ENCODE results near the gene PTH1R. TPM values are rescaled to one million over a fixed set of nuclear protein-coding genes. Genes with fewer than 3 reads are reported as not detected.
A peak's percentile ranks its signal among the peaks of the same experiment; 100 is the strongest.

The PTH1R gene
- total RNA-seq, 2 experiments from 2014 or later = not detected

DNA sequence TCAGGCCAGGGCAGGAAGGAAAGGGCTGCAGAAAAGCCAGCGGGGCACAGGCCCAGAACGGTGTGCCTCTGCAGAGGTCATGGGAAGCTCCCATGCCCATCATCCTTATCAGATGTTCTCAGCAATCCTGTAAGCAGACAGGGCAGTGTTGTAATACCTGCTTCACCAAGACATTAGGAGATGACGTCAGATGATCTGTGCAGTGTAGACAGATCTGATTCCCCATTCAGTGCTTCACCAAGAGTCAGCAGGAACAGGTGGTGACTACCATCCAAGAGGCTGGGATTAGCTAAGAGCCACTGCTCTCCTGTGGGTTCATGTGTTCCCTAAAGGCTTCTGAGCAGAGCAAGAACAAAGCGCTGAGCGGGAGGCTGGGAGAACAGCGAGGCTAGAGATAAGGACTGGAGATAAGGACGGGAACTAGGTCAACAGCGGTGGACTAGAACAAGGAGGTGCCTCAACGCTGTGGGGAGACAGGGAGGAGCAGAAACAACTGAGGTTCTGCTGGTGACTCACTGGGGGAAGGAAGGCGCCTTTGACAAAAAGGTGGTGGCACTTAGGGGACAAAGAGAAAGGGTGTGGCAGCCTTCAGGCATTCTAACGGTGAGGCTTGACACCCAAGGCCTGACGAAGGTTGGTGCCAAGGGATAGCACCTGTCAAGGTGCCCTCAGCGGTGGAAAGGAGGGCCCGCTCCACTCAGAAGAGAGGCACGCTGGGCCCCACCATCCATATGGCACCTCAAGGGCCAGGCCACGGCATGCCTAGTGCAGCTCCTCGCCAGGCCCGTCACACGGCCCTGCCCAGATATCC is 70.7 kb downstream of the PTH1R start:
- Mint-ChIP-seq H3K27me3 (ENCODE audit: low read depth) (no peaks in the 10 kb centered on the region), H3K4me1 (ENCODE audit: low read depth) (peaks cover 89% of the 10 kb centered on the region), H3K9me3 (ENCODE audit: insufficient read depth) (no peaks in the 10 kb centered on the region), H3K36me3 (ENCODE audit: low read depth) (peaks cover 42% of the 10 kb centered on the region), H3K4me3 (peak overlapping the region; percentile 62), H3K27ac (peak overlapping the region; percentile 82)
- peak; percentile 82 for ATAC-seq
- DNase-seq = peak; percentile 82
- ChIA-PET POLR2A (interaction anchor here (0.6 to 3.2 kb wide), 10 partner anchors 8 to 39 kb away, joined by 3 to 19 read pairs (median 4); partner anchors contain the start of genes CCDC12 and NBEAL2), CTCF (interaction anchor here (0.6 to 3.1 kb wide), 11 partner anchors 8 to 39 kb away, joined by 3 to 9 read pairs (median 4); no protein-coding TSS in a partner anchor)

DNA sequence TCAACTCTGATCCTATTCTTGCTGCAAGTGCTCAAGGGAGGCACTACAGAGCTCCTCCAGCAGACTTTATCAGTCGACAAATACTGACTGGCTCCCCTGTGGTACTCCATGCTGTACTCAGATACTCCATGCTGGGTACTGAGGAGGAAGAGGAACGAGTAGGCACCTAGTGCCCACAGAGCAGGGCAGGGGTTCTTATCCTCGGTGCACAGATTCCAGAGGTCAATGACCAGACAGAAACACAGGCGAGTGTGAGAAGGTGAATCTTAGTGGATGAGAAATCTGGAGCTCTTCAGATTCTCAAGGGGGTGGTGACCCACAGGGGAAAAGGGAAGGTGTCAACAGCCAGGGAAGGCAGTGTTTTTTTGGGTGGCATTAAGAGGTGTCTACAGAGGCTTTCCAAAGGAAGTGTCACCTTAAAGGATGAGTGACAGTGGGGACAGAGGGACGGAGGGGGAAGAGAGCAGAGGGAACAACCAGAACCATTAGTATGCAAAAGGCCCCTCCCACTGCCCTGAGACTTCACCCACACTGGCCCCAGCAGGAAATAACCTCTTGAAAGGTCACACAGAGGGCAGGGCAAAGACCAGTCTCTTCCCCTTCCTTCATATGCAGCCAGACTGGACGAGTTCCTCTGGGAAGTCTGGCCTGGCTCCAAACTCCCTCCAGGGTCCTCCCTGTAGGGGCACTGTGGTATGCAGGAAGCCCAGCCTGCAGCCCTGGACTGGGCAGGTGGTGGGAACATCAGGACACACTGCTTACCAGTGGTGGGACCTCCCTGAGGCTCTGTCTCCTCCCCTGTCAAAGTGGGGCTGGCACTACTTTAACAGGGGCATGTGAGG is 71.5 kb downstream of the PTH1R start:
- H3K9me3 Mint-ChIP-seq (ENCODE audit: insufficient read depth) = no peaks in the 10 kb centered on the region
- ChIA-PET CTCF (interaction anchor here (0.8 to 1.2 kb wide), 4 partner anchors 18 to 40 kb away, joined by 3 to 4 read pairs (median 4); no protein-coding TSS in a partner anchor), POLR2A (interaction anchor here (0.6 to 3.2 kb wide), 4 partner anchors 22 to 55 kb away, joined by 3 to 19 read pairs (median 4); partner anchors contain the start of genes CCDC12 and NBEAL2)
- H3K27ac Mint-ChIP-seq = peak overlapping the region; percentile 82
- H3K36me3 Mint-ChIP-seq (ENCODE audit: low read depth) = peaks cover 42% of the 10 kb centered on the region
- H3K27me3 Mint-ChIP-seq (ENCODE audit: low read depth) = no peaks in the 10 kb centered on the region
- H3K4me3 Mint-ChIP-seq = peak overlapping the region; percentile 62
- ATAC-seq (no peak), DNase-seq (peak; percentile 52)
- peaks cover 93% of the 10 kb centered on the region for H3K4me1 Mint-ChIP-seq (ENCODE audit: low read depth)

DNA sequence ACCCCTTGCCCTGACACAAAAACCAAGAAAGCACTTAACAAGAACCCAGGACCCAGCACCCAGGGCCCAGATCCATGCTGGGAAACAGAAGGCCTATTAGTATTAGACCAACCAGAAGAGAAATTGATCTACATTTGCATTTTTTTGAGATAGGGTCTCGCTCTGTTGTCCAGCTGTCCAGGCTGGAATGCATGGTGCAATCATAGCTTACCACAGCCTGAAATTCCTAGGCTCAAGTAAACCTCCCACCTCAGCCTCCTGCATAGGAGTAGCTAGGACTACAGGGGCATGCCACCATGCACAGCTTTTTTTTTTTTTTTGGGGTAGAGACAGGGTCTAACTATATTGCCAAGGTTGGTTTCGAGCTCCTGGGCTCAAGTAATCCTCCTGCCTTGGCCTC is 72.7 kb downstream of the PTH1R start:
- ChIA-PET CTCF (no interaction called here), POLR2A (interaction anchor here (0.7 to 1.4 kb wide), 2 partner anchors 12 to 28 kb away, joined by 3 to 5 read pairs; no protein-coding TSS in a partner anchor)
- Mint-ChIP-seq H3K4me1 (ENCODE audit: low read depth) (peaks cover 95% of the 10 kb centered on the region), H3K27ac (peak overlapping the region; percentile 67), H3K9me3 (ENCODE audit: insufficient read depth) (no peaks in the 10 kb centered on the region), H3K36me3 (ENCODE audit: low read depth) (peaks cover 48% of the 10 kb centered on the region), H3K4me3 (peak overlapping the region; percentile 27), H3K27me3 (ENCODE audit: low read depth) (no peaks in the 10 kb centered on the region)
- ATAC-seq (no peak), DNase-seq (no peak)

DNA sequence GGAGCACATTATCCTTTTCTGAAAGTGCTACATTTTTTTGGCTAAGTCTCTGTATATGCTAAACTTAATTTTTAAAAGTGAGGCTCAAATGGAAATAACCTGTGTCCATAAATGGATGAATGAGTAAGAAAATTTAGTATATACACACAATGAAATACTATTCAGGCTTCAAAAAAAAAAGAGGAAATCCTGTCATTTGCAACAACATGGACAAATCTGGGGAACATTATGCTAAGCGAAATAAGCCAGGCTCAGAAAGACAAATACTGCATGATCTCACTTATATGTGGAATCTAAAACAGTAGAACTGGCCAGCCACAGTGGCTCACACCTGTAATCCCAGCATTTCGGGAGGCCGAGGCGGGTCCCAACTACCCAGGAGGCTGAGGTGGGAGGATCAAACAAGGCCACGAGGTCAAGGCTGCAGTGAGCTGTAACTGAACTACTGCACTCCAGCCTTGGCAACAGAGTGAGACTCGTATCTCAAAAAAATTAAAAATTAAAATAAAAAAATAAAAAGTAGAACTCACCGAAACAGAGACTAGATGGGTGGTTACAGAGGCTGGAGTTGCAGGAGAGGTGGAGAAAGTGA is 73.2 kb downstream of the PTH1R start:
- H3K4me3 Mint-ChIP-seq = no peak overlapping the region
- H3K9me3 Mint-ChIP-seq (ENCODE audit: insufficient read depth) = no peaks in the 10 kb centered on the region
- no peaks in the 10 kb centered on the region for H3K27me3 Mint-ChIP-seq (ENCODE audit: low read depth)
- no peak overlapping the region for H3K27ac Mint-ChIP-seq
- H3K4me1 Mint-ChIP-seq (ENCODE audit: low read depth) = peaks cover 95% of the 10 kb centered on the region
- ChIA-PET POLR2A (interaction anchor here (0.7 to 1.4 kb wide), 2 partner anchors 13 to 27 kb away, joined by 3 to 5 read pairs; no protein-coding TSS in a partner anchor), CTCF (no interaction called here)
- no peak for ATAC-seq
- H3K36me3 Mint-ChIP-seq (ENCODE audit: low read depth) = peaks cover 45% of the 10 kb centered on the region
- no peak for DNase-seq

DNA sequence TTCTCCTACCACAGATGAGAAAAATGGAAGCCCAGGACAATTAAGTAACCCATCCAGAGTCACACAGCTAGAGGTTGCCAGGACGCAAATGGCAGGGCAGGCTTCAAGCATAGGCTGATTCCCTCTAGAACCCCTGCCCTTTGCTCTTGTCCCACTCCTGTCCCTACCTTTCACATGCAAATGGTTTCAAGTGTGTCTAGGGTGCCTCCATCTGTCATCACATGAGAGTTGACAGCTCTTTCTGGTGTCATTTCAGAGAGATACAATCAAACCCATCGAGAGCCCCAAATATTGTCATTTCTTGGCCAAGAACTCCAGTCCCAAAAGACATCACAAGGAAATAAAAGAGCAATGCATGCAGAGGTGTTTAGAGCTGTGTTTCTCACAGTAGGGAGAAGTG is 75.3 kb downstream of the PTH1R start:
- Mint-ChIP-seq H3K27ac (peak overlapping the region; percentile 79), H3K27me3 (ENCODE audit: low read depth) (no peaks in the 10 kb centered on the region), H3K4me1 (ENCODE audit: low read depth) (peaks cover 88% of the 10 kb centered on the region), H3K36me3 (ENCODE audit: low read depth) (peaks cover 31% of the 10 kb centered on the region), H3K4me3 (peak overlapping the region; percentile 55), H3K9me3 (ENCODE audit: insufficient read depth) (no peaks in the 10 kb centered on the region)
- ChIA-PET CTCF (interaction anchor here (1.1 to 1.5 kb wide), 2 partner anchors 17 to 29 kb away, joined by 3 read pairs; no protein-coding TSS in a partner anchor), POLR2A (interaction anchor here (0.6 to 1.1 kb wide), 2 partner anchors 28 to 229 kb away, joined by 3 to 4 read pairs; no protein-coding TSS in a partner anchor)
- no peak for DNase-seq
- ATAC-seq = no peak

Other genes with a start within 250 kb of the PTH1R start
- 1 to 10 TPM; 1.3 to 1.4 TPM for gene ALS2CL, start 184.0 kb upstream of the PTH1R start, total RNA-seq
- under 1 TPM in 1 of 2 experiments, not detected in 1; 0.34 TPM for gene TMIE, start 176.3 kb upstream of the PTH1R start, total RNA-seq
- not detected for gene PRSS50, start 159.9 kb upstream of the PTH1R start, total RNA-seq
- gene MYL3, start 14.3 kb upstream of the PTH1R start, total RNA-seq = not detected
- 10 to 100 TPM; 59.4 to 62.2 TPM for gene CCDC12, start 99.0 kb downstream of the PTH1R start, total RNA-seq
- gene NBEAL2, start 101.9 kb downstream of the PTH1R start, total RNA-seq = 100 to 1,000 TPM; 206 to 212 TPM